ENCODE results near the gene RAMP1. TPM values are rescaled to one million over a fixed set of nuclear protein-coding genes. Genes with fewer than 3 reads are reported as not detected.
A peak's percentile ranks its signal among the peaks of the same experiment; 100 is the strongest.

RAMP1 gene
- total and polyA plus RNA-seq, 9 of the 15 experiments (the other 6 are each of a cell fraction or from before 2014, with no cell fraction given) = 0.72 to 0.77 TPM; not detected in 7

GRCh38 chr2:237923481-237924163 lies 64.2 kb downstream of the RAMP1 start (continued):
- TF ChIP-seq PKNOX1 (IDR thresholded peaks at IDR 0.05) = no peak
- TF ChIP-seq ZNF785 (CRISPR knock-in tag; IDR thresholded peaks at IDR 0.05) = no peak
- TF ChIP-seq CXXC5 (CRISPR knock-in tag; IDR thresholded peaks at IDR 0.05) = peak; percentile 77
- 0 out of 2 replicates have a peak, but pooled peaks have one; percentile 22 for TF ChIP-seq ATF7 (IDR thresholded peaks at IDR 0.05)
- TF ChIP-seq RBM17 (IDR thresholded peaks at IDR 0.05; ENCODE audit: borderline replicate concordance, low read depth, low read length) = no peak
- peak; percentile 55 for TF ChIP-seq REST (IDR thresholded peaks at IDR 0.05; ENCODE audit: borderline replicate concordance)
- no peak for TF ChIP-seq REST (CRISPR knock-in tag; IDR thresholded peaks at IDR 0.05; ENCODE audit: low read depth)
- no peak for TF ChIP-seq ZBTB5 (IDR thresholded peaks at IDR 0.05)
- no peak for TF ChIP-seq IRF1 (CRISPR knock-in tag; IDR thresholded peaks at IDR 0.05; ENCODE audit: borderline replicate concordance)
- no peak for TF ChIP-seq ZNF830 (CRISPR knock-in tag; IDR thresholded peaks at IDR 0.05)
- TF ChIP-seq CCNT2 (IDR thresholded peaks at IDR 0.05; ENCODE audit: borderline replicate concordance, extremely low read depth, insufficient read length, low read depth, low read length) = peak; percentile 47
- TF ChIP-seq MITF (IDR thresholded peaks at IDR 0.05) = 0 out of 2 replicates have a peak, but pooled peaks have one; percentile 13
